PFSK-1 (cell line): ENCODE measurements around the gene FBN3.

Experiments used
- FOXP2 ChIP-seq: optimal IDR thresholded peaks from 2 replicates; pipeline ENCODE3; 2011; ENCODE audit warnings: borderline replicate concordance, control low read depth, inconsistent platforms; ENCODE audit not compliant: insufficient read depth; ENCODE audit errors: extremely low read length, extremely low read depth
- POLR2AphosphoS5 ChIP-seq: IDR thresholded peaks from 2 replicates; pipeline ENCODE4 v1.6.1; 2012; ENCODE audit warnings: low read depth, mild to moderate bottlenecking, control low read depth, low read length, moderate library complexity
- REST ChIP-seq, 2 experiments: IDR thresholded peaks; 2 replicates each; pipeline versions ENCODE4 v1.6.1 to v1.8.0; 2011 to 2012; ENCODE audit warnings: low read depth in 2 of 2, low read length in 2 of 2, control low read depth in 1 of 2, inconsistent platforms in 1 of 2, mild to moderate bottlenecking in 1 of 2, moderate library complexity in 1 of 2; ENCODE audit not compliant: insufficient read depth in 1 of 2
- TAF1 ChIP-seq: IDR thresholded peaks from 2 replicates; pipeline ENCODE4 v1.6.1; 2012; ENCODE audit warnings: low read length, control low read depth, borderline replicate concordance; ENCODE audit not compliant: insufficient read depth

GRCh38 chr19:8161135-8161646 is 11.8 kb upstream of the FBN3 start:
- TF ChIP-seq POLR2AphosphoS5 (no peak), FOXP2 (no peak), REST (IDR thresholded peaks at IDR 0.05; ENCODE audit: insufficient read depth in 1 of 2, low read depth in 2 of 2, low read length in 2 of 2) (no peak), TAF1 (no peak)
